Astrocyte (in vitro differentiated cells and primary cell): ENCODE results near the gene SLC25A36.

ENCODE experiments used
- EZH2 ChIP-seq: IDR thresholded peaks from 2 replicates; pipeline ENCODE4 v1.6.1; 2012; ENCODE audit warnings: mild to moderate bottlenecking, low read length, inconsistent platforms; ENCODE audit not compliant: insufficient read depth
- TF ChIP-seq, protein P1 (sequence below): IDR thresholded peaks from 2 replicates; pipeline ENCODE4 v1.5.1; 2011; ENCODE audit warnings: low read depth, mild to moderate bottlenecking, inconsistent platforms, low read length, moderate library complexity; ENCODE audit not compliant: insufficient read depth

DNA sequence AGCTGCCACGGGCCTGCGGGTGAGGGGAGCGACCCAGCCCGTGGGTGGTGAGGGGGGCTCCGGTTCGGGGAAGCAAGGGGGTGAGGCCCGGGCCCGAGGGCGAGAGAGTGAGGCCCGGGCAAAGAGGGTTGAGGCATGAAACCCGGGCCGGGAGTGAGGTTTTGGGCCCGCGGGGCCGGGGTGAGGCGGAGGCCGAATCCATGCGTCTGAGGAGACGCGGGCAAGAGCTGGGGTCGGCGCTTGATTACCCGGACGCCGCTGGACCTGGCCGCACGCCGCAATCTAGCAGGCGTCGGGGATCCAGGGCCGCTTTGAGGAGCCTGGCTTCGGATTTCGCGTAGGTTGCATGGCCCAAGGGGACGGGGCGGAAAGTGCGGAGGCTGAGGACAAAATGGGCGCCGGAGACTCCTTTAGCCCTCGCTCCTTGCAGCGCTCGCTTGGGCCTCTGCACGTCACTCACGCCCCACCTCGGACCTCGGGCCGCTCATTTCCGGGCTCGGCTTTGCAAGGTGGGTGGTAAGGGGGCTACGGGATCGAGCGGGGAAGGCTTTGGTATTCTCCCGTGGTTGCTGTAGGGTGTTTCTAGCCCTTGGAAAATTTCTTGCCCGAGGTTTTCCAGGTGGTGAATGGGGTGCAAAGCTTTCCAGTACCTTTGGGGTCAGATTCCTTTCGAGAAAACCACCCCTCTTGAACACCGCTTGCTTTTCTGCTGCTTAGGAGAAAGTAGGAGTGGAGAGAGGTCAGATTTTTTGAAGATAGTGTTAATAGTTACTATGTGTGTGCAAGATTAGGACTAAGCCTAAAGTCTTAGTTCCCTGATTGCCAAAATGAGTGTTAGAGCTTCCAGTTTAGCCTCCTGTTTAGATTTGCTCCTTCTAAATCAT lies 827 bp downstream of the SLC25A36 start:
- TF ChIP-seq EZH2 = no peak
- TF ChIP-seq, protein P1, sequence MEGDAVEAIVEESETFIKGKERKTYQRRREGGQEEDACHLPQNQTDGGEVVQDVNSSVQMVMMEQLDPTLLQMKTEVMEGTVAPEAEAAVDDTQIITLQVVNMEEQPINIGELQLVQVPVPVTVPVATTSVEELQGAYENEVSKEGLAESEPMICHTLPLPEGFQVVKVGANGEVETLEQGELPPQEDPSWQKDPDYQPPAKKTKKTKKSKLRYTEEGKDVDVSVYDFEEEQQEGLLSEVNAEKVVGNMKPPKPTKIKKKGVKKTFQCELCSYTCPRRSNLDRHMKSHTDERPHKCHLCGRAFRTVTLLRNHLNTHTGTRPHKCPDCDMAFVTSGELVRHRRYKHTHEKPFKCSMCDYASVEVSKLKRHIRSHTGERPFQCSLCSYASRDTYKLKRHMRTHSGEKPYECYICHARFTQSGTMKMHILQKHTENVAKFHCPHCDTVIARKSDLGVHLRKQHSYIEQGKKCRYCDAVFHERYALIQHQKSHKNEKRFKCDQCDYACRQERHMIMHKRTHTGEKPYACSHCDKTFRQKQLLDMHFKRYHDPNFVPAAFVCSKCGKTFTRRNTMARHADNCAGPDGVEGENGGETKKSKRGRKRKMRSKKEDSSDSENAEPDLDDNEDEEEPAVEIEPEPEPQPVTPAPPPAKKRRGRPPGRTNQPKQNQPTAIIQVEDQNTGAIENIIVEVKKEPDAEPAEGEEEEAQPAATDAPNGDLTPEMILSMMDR = no peak
